Gastroesophageal sphincter (tissue), 3 donors: Measurements from ENCODE around the gene MED7.

Experiments used
- EP300 ChIP-seq: sonication (generic); formaldehyde crosslinking; IDR thresholded peaks from one replicate; pipeline ENCODE4 v1.6.1; 2017; ENCODE audit warnings: antibody characterized with exemption, mild to moderate bottlenecking
- POLR2A ChIP-seq, 2 donors: fragments of 450-650 bp; IDR thresholded peaks; one replicate each; pipeline ENCODE4 v1.6.1; 2017; ENCODE audit warnings: antibody characterized with exemption in 2 of 2, mild to moderate bottlenecking in 2 of 2, moderate library complexity in 1 of 2
- TF ChIP-seq, protein P1 (sequence below), 4 experiments: fragments of 200-600 bp in 2 of 4; fragments of 450-650 bp in 2 of 4; sonication (generic) in 1 of 4; IDR thresholded peaks; one replicate each; pipeline ENCODE4 v1.5.1; 2017 to 2019; ENCODE audit warnings: antibody characterized with exemption in 4 of 4, mild to moderate bottlenecking in 2 of 4, moderate library complexity in 2 of 4

DNA sequence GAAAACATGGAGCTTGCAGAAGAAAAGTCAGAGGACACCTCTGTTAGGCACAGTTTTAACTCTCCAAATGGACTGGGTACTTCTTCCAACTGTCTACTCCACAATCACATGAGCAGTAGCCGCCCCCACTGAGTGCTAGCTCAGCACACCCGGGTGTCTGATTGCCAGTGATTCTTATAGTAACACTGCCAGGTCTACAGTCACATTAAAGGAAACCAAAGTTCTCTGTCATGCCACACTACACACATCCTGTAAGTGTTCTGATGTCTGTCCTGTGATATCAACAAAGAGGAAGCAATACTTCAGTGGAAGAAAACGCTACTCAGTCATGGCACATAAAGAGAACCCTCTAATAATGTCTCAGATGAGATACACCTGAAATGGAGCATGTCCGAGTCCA, 33.7 kb downstream of the MED7 start, which contains the start of gene HAVCR2:
- TF ChIP-seq POLR2A (IDR thresholded peaks at IDR 0.05): peak in 1 of 2 donors; percentile 15
- TF ChIP-seq, protein P1, sequence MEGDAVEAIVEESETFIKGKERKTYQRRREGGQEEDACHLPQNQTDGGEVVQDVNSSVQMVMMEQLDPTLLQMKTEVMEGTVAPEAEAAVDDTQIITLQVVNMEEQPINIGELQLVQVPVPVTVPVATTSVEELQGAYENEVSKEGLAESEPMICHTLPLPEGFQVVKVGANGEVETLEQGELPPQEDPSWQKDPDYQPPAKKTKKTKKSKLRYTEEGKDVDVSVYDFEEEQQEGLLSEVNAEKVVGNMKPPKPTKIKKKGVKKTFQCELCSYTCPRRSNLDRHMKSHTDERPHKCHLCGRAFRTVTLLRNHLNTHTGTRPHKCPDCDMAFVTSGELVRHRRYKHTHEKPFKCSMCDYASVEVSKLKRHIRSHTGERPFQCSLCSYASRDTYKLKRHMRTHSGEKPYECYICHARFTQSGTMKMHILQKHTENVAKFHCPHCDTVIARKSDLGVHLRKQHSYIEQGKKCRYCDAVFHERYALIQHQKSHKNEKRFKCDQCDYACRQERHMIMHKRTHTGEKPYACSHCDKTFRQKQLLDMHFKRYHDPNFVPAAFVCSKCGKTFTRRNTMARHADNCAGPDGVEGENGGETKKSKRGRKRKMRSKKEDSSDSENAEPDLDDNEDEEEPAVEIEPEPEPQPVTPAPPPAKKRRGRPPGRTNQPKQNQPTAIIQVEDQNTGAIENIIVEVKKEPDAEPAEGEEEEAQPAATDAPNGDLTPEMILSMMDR (IDR thresholded peaks at IDR 0.05): no peak
- no peak for TF ChIP-seq EP300
